GM21576 (cell line): Measurements from ENCODE around the gene SERPINA5.
"Not testable (repeated sequence)": the region's sequence is repeated elsewhere in the genome, so short reads cannot be mapped to it uniquely, and the experiment has no call there.

Experiments
- ATAC-seq: cut with Tn5 transposase; IDR thresholded peaks from one replicate; pipeline ENCODE4 v1.9.1; 2021; ENCODE audit warnings: mild to moderate bottlenecking, moderate library complexity; ENCODE audit not compliant: unreplicated experiment

The SERPINA5 gene

GRCh38 chr14:94598816-94599655 is 17.8 kb downstream of the SERPINA5 start:
- no peak for ATAC-seq

DNA sequence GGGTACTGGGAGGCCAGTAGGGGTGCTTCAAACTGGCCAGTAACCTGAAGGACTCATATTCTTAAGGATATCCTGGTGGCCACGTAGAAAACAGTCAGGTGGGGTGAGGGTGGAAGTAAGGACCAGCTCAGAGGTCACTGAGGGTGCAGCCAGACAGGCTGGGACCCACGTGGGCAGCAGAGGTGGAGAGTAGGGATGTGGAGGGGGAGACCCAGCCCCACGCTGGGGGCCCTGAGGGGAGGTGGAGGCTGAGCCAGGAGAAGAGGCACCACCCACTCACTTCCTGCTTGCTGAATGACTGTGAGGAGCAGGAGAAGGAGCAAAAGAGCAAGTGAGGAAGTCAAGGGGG is 18.4 kb downstream of the SERPINA5 start:
- ATAC-seq = no peak

GRCh38 chr14:94600148-94600545 is 18.9 kb downstream of the SERPINA5 start:
- ATAC-seq = no peak

DNA sequence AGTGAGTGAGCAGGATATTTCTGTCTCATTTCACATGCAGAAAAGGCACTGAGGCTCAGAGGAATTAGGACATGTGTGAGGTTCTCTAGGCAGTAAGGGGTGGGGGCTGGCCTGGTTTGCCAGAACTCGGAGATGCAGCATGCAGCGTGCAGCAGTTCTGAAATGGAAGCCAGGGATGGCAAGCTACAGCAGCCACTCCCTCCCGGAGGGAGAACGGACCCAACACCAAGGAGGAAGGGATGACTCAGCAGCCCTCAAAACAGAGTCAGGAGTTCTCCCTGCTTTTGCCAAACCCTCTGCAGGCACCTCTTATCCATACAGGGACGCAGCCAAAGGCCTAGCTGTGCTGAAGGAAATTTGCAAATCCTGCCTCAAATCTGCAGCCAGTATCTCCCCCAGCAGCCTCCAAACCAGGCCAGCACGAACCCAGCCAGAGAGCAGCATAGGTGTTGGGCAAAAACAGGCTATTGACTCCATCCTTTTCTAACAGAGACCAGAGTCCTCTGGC is 20.7 kb downstream of the SERPINA5 start:
- ATAC-seq = no peak

GRCh38 chr14:94602722-94603121 is 21.5 kb downstream of the SERPINA5 start:
- no peak for ATAC-seq

- no peak for ATAC-seq
Observed at GRCh38 chr14:94605361-94605760, 24.1 kb downstream of the SERPINA5 start.

- ATAC-seq = not testable (repeated sequence)
Observed at GRCh38 chr14:94608966-94609365, 27.7 kb downstream of the SERPINA5 start.

- no peak for ATAC-seq
Observed at GRCh38 chr14:94611179-94611578, 30.0 kb downstream of the SERPINA5 start.

DNA sequence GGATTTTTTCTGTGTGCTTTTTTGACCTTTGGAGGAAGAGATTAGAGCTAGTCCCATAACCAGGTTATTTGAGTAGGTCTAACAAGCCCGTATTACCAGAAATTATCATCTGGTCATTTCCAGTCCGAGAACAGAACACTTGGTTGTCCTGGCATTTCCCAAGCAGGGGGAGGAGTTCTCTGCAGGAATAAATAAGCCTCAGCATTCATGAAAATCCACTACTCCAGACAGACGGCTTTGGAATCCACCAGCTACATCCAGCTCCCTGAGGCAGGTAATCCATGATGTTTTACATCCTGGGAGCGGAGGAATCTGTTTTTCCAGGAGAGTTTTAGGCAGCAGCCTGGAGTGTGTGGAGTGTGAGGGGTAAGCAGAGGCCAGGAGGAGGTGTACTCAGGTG is 30.9 kb downstream of the SERPINA5 start, which contains the start of gene SERPINA3:
Gene SERPINA3, plus strand, starts transcription at position 218 of the 400 bp plus-strand sequence. CDS start 2,051 bp downstream, outside the sequence.
- ATAC-seq = no peak

DNA sequence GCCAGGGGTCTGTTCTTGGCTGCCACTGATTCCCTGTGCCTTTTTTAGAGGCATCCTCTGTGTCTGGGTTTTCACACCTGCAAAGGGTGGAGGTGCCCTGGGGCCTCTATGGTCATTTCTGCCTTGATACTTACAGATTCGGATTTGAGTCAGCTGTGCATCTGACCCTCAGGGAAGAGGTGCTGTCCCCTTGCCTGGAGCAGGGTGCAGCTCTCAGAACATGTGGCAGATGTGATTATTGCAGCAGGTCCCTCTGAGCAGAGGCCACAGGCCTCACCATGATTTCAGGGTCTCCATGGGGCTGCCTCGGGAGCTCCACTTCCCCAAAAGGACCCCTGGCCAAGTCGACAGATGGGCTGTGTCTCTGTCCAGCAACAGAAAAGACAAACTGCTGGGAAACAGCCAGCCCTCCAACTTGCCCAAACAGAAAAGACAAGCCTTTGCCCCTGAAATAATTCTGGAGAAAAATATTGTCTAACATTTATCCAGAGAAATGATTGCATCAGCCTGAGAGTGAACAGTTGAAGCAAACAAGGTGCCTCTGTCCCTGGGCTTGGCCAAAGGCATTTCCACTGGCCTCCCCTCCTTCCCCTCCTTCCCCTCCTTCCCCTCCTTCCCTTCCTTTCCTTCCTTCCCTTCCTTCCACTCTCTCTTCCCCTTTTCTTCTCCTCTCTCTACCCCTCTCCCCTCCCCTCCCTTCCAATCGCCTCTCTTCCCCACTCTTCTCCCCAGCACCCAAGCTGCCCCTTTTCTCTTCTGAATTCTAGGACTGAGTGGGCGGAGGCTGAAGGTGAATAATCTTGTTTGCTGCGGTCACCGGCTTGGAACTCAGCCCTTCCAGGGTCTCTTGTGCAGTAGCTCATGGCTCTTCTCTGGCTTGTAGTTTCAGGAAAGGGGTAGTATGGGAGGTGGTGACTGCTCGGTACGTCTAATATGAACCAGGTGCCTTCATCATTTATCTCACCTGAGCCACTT is 31.6 kb downstream of the SERPINA5 start:
- no peak for ATAC-seq

GRCh38 chr14:94613720-94614644 is 32.8 kb downstream of the SERPINA5 start:
- no peak for ATAC-seq

DNA sequence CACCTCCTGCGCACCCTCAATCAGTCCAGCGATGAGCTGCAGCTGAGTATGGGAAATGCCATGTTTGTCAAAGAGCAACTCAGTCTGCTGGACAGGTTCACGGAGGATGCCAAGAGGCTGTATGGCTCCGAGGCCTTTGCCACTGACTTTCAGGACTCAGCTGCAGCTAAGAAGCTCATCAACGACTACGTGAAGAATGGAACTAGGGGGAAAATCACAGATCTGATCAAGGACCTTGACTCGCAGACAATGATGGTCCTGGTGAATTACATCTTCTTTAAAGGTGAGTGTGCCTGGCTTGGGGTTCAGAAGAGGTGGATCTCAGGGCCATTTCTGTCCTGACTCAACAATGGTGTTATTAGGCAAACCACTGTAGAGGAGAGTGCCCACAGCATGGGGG is 33.6 kb downstream of the SERPINA5 start:
- no peak for ATAC-seq

DNA sequence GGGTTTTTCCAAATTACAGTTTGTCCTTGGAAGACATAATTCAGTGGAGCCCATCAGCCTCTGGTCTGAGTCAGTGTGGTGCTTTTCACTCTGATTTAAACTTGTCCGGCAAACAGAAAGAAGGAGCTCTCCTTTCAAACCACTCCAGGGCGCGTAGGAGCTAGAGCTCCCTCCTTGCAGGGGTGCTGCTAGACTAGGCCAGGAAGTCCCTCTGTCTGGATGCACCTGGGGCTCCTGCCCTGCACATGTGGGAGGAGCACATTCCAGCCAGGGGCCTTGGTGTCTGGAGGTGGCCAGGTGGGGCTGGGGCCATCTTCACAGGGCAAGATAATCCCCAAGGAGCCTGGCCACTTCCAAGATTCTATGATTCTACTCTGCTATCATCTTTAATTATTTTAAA is 34.0 kb downstream of the SERPINA5 start:
- no peak for ATAC-seq

DNA sequence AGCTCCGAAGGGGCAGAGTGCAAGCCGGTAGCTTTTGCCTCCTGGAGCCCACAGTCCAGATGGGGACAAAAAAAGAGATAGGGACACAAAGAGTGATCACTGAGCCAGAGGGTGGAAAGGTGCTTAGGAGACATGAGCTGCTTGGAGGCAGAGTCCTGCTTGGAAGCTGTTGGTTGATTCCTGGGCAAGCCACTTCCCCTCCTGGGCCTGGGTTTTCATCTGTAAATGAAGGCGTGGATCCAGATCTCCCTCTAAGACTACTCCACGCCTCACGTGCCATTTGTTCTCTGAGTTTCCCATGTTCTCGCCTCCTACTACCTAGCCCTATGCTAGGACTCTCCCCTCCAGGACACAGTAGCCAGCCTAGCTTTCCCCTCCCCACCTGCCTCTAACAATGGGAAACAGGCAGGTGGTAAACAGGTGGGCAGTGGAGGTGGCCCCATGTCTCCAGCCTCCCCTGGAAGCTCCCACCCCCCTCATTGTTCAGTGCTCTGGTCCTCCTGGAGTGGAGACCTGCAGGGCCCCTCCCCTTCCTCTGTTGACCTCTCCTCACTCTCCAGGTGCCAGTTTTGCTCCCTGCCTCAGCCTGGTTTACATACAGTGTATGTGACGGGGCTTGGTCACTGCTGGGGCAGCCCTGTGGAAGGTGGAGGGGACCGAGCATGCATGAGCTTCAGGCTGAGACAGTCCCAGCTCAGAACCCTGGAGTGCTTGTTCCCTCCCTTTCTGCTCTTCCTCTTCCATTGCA is 34.8 kb downstream of the SERPINA5 start:
- ATAC-seq = no peak

GRCh38 chr14:94617366-94617941 is 36.2 kb downstream of the SERPINA5 start:
- ATAC-seq = no peak

GRCh38 chr14:94617988-94618822 is 37.0 kb downstream of the SERPINA5 start:
- ATAC-seq = no peak

GRCh38 chr14:94619297-94619696 is 38.1 kb downstream of the SERPINA5 start:
- ATAC-seq = no peak

DNA sequence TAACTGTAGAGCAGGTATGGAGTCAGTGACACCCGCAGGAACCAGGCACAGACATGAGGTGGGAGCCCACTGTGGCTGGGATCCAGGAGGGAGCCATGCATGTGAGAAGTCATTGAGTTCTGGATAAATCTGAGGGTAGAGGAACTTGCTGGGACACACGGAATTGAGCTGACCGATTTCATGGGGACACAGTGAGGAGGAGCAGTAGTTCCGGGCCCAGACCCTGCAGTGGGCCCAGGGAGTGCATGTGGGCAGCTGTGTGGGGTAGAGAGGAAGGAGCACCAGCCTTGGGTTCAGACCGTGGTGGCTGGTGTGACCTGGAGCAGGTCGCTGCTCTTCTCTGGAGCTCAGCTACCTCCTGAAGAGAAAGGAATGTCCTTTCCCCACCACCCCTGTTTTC is 39.4 kb downstream of the SERPINA5 start:
- ATAC-seq = no peak
